ENCODE data around the gene COL27A1.
"Not testable (repeated sequence)": the region's sequence is repeated elsewhere in the genome, so short reads cannot be mapped to it uniquely, and the experiment has no call there.

Gene COL27A1

DNA sequence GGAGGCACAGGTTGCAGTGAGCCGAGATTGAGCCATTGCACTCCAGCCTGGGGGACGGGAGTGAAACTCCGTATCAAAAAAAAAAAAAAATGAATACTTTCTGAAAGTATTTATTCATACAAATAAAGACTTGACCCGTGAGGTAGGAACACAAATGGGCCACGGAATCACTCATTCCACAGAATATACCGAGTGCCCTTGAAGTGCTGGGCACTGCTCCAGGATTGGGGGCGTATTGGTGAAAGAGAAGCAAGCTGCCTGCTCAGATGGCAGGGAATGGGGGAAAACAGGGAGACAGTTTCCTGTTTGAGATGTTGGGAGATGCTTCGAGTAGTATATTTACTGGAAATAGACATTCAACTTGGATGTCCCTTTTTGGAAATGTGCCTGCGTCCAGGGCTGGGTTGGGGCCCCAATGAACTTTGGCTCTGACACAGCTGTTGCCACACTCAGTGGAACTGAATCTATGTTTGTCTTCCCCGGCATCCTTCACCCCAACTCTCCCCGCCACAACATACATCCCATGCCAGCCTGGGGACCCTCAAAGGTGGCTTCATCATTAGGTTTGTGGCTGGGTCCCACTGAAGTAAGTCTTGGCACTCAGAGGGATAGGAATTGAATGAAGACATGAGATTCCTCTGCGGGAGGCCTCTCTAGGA, 167.0 kb downstream of the COL27A1 start:
- DNase-seq (ENCODE audit: low read depth in 2 of 2): not testable (repeated sequence)

GRCh38 chr9:114322831-114323531, 167.6 kb downstream of the COL27A1 start, which contains the start of gene ORM1:
Gene ORM1, plus strand, starts transcription at chr9:114323098. Its CDS starts 36 bp downstream, at chr9:114323134.
- DNase-seq (ENCODE audit: low read depth in 2 of 2): not testable (repeated sequence)

GRCh38 chr9:114323849-114324248, 168.5 kb downstream of the COL27A1 start:
- not testable (repeated sequence) for DNase-seq (ENCODE audit: low read depth in 2 of 2)

DNA sequence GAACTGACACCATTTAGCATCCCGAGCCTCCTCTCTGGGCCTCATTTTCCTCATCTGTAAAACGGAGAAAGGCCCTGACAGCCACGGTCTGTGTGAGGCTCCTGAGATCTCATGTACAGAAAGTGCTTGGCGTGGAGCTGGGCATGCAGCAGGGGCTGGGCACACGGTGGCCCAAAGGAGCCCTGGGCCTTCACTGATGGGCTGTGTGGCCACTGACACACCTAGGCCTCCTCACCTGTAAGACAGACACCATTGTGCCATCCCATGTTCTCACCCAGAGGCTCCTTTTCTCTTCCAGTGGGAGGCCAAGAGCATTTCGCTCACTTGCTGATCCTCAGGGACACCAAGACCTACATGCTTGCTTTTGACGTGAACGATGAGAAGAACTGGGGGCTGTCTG, 169.2 kb downstream of the COL27A1 start:
- DNase-seq (ENCODE audit: low read depth in 2 of 2): no peak

DNA sequence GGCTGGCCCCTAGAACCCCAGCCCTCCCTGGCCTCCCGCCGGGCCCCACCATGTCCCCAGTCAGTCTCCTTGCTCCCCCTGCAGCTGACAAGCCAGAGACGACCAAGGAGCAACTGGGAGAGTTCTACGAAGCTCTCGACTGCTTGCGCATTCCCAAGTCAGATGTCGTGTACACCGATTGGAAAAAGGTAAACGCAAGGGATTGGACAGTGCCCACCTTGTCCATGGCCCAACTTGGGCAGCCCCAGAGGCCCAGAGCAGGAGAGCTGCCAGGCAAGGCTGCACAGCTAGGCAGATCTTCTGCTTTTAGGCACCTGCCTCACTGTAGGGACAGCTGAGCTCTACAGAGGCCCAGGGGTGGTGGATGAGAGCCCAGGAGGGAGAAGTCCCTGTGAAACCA, 169.6 kb downstream of the COL27A1 start:
- not testable (repeated sequence) for DNase-seq (ENCODE audit: low read depth in 2 of 2)

DNA sequence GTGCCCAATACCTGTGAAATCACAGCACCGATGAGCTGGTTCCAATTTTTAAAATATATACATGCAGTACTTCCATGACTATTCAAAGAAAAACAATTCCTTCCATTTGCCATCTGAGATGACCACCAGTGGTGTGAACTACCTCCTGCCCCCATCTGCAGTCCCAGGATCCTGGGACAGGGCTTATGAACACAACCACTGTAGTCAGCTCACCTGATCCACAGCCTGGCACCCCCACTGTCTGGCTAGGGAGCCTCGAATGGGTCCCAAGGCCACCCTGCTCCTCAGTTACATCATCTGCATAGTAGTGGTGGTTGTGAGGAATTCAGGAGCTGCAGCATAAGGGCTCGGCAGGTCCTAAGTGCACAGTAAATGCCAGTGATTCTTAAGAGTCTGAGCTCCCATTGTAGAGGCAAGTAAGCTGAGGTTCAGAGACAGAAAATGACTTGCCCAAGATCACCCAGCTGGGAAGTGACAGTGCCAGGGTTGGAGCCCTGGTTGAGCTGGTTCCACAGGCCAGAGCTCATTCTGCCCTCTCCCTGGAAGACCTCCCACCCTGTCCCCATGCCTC, 170.4 kb downstream of the COL27A1 start:
- DNase-seq (ENCODE audit: low read depth in 2 of 2): not testable (repeated sequence)

DNA sequence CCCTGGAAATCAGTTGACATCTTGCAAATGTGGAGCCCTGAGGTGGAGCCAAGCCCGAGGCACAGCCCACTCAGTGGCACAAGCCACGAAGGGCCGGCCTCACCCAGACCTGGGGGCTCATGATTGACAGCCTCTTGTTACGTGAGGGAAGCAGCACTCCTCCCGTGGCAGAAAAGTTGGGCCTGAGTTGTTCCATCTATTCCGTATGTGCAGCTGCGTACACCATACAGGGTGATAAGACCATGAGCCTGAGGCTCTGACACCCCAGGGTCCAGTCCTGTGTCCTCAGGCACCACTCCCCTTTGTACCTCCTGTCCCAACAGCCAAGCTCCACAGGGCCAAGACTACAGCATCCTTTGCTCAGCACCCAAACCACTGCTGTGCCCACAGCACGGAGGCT, 172.4 kb downstream of the COL27A1 start:
- DNase-seq (ENCODE audit: low read depth in 2 of 2): no peak

DNA sequence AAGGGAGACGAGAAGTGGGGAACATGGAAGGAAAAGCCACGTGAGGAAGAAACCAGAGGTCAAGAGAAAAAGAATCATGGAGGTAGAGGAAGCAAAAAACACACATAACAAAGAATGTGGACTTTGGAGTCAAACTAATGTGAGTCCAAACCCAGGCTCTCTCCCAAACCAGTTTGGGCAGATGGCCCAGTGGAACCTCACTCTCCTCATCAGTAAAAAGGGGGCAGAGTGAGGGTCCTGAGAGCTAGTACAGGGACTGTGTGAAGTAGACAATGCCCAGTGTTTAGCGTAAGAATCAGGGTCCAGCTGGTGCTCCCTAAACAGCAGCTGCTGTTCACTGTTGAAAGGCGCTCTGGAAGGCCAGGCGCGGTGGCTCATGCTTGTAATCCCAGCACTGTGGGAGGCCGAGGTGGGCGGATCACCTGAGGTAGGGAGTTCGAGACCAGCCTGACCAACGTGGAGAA, 173.1 kb downstream of the COL27A1 start:
- not testable (repeated sequence) for DNase-seq (ENCODE audit: low read depth in 2 of 2)

DNA sequence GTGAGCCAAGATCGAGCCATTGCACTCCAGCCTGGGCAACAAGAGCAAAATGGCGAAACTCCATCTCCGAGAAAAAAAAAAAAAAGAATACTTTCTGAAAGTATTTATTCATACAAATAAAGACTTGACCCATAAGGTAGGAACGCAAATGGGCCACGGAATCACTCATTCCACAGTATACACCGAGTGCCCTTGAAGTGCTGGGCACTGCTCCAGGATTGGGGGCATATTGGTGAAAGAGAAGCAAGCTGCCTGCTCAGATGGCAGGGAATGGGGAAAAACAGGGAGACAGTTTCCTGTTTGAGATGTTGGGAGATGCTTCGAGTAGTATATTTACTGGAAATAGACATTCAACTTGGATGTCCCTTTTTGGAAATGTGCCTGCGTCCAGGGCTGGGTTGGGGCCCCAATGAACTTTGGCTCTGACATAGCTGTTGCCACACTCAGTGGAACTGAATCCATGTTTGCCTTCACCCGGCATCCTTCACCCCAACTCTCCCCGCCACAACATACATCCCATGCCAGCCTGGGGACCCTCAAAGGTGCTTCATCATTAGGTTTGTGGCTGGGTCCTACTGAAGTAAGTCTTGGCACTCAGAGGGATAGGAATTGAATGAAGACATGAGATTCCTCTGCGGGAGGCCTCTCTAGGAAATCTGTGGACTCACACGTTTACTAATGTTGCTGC, 173.7 kb downstream of the COL27A1 start:
- DNase-seq (ENCODE audit: low read depth in 2 of 2): not testable (repeated sequence)

- not testable (repeated sequence) for DNase-seq (ENCODE audit: low read depth in 2 of 2)
Observed at GRCh38 chr9:114329625-114330022, 174.3 kb downstream of the COL27A1 start, which contains the start of gene ORM2. Gene ORM2, plus strand, starts transcription at chr9:114329869. Its CDS starts 36 bp downstream, at chr9:114329905.

DNA sequence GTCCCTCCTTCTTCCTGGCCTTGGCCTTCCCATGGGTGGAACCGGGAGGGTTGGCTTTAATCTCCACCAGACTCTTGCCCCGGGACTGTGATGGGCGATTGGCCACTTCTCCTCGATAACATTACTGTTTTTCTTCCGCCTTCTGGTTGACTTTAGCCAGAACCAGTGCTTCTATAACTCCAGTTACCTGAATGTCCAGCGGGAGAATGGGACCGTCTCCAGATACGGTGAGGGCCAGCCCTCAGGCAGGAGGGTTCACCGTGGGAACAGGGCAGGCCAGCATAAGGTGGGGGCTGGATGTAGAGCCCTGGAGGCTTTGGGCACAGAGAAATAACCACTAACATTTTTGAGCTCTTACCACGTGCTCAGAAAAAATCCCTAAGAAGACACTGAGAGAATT, 175.3 kb downstream of the COL27A1 start:
- DNase-seq (ENCODE audit: low read depth in 2 of 2): no peak

- not testable (repeated sequence) for DNase-seq (ENCODE audit: low read depth in 2 of 2)
Observed at GRCh38 chr9:114331229-114332195, 176.2 kb downstream of the COL27A1 start.

DNA sequence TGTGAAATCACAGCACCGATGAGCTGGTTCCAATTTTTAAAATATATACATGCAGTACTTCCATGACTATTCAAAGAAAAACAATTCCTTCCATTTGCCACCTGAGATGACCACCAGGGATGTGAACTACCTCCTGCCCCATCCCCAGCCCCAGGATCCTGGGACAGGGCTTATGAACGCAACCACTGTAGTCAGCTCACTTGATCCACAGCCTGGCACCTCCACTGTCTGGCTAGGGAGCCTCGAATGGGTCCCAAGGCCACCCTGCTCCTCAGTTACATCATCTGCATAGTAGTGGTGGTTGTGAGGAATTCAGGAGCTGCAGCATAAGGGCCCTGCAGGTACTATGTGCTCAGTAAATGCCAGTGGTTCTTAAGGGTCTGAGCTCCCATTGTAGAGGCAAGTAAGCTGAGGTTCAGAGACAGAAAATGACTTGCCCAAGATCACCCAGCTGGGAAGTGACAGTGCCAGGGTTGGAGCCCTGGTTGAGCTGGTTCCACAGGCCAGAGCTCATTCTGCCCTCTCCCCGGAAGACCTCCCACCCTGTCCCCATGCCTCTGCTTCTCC, 177.2 kb downstream of the COL27A1 start:
- not testable (repeated sequence) for DNase-seq (ENCODE audit: low read depth in 2 of 2)

GRCh38 chr9:114333718-114334117, 178.4 kb downstream of the COL27A1 start:
- not testable (repeated sequence) for DNase-seq (ENCODE audit: low read depth in 2 of 2)

GRCh38 chr9:114334490-114334889, 179.2 kb downstream of the COL27A1 start:
- no peak for DNase-seq (ENCODE audit: low read depth in 2 of 2)

DNA sequence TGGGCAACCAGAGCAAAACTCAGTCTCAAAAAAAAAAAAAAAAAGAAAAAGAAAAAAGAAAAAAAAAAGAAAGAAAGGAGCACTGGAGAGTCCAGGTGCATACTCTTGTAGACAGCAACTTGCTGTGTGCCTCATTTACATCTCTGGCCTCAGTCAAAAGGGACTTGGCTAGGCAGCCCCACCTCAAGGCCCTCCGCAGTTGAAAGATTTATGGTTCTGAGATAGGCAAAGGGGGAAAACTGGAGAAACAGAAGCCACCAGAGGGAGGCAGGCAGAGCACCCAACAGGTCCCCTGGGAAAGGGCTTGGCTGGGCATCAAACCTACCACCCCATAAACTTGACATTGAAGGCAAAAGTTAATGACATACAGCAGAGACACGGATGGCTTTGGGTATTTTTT, 180.4 kb downstream of the COL27A1 start:
- no peak for DNase-seq (ENCODE audit: low read depth in 2 of 2)

GRCh38 chr9:114336157-114336556, 180.8 kb downstream of the COL27A1 start:
- DNase-seq (ENCODE audit: low read depth in 2 of 2): no peak

DNA sequence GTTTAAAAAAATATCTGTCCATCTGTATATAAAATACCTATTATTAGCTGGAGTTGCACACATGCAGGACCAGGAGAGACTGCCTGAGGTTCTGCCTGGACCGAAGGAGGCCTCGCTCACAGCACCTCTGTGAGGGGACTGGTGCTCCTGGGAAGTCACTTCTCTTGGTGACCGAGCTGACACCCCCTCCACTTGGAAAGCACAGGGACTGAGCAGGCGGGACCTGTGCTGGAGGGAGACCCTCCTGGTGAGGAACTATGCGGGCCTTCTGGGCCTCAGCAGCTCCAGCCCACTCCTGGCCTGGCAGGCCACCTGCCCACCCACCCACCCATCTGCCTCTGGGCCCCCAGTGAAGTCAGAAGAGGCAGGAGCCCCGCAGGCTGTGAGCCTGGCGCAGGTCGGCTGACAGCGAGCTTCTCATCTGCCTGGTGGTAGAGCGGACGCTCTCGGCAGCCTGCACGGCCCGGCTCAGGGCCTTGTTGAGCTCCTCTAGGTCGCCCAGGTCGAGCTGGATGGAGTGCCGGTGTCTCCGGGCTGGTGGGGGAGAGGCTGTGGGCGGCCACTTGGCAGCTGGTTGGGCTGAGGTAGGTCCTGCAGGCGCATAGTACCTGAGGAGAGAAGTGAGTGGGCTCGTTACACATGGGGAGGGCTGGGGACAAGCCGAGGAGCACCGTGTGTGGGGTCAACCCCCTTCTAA, 181.5 kb downstream of the COL27A1 start:
- DNase-seq (ENCODE audit: low read depth in 2 of 2): no peak

- DNase-seq (ENCODE audit: low read depth in 2 of 2): no peak
Observed at GRCh38 chr9:114338187-114338586, 182.8 kb downstream of the COL27A1 start.
